Keratinocyte (primary cell): Measurements from ENCODE around the gene FIGN.

Source experiments
- EZH2 ChIP-seq: IDR thresholded peaks from one replicate; pipeline ENCODE4 v1.6.1; 2012; ENCODE audit warnings: inconsistent platforms, mild to moderate bottlenecking, low read length, moderate library complexity
- TF ChIP-seq, protein P1 (sequence below), 3 experiments: IDR thresholded peaks in 1 of 3; conservative IDR thresholded peaks in 1 of 3; optimal IDR thresholded peaks in 1 of 3; 2 replicates in 2 of 3; 3 replicates in 1 of 3; pipeline versions ENCODE3 to v1.5.1; 2011; ENCODE audit warnings: low read length in 3 of 3, mild to moderate bottlenecking in 3 of 3, moderate library complexity in 2 of 3, control low read depth in 1 of 3, inconsistent platforms in 1 of 3; ENCODE audit not compliant: insufficient read depth in 2 of 3; ENCODE audit errors: extremely low read depth in 1 of 3

DNA sequence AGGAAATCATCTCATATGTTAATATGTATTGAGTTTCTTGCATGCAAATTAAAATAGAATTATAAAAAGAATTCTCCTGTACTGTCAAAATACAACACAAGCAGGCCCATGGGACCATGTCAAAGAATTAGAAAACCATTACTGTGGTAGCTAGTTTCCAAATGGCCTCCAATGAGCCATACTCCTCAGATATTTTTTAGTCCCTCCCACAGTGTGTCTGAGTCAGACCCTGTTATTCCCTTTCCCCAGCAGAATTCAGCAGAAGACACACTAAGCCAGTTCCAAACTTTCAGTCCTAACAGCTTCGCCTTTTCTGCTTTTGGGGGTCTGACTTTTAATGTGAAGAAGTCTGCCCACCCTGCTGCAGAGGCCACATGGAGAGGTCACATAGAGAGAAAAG lies 86.7 kb downstream of the FIGN start:
- TF ChIP-seq, protein P1, sequence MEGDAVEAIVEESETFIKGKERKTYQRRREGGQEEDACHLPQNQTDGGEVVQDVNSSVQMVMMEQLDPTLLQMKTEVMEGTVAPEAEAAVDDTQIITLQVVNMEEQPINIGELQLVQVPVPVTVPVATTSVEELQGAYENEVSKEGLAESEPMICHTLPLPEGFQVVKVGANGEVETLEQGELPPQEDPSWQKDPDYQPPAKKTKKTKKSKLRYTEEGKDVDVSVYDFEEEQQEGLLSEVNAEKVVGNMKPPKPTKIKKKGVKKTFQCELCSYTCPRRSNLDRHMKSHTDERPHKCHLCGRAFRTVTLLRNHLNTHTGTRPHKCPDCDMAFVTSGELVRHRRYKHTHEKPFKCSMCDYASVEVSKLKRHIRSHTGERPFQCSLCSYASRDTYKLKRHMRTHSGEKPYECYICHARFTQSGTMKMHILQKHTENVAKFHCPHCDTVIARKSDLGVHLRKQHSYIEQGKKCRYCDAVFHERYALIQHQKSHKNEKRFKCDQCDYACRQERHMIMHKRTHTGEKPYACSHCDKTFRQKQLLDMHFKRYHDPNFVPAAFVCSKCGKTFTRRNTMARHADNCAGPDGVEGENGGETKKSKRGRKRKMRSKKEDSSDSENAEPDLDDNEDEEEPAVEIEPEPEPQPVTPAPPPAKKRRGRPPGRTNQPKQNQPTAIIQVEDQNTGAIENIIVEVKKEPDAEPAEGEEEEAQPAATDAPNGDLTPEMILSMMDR (optimal IDR thresholded peaks at IDR 0.05 in 1 of 3, IDR thresholded peaks at IDR 0.05 in 1 of 3, conservative IDR thresholded peaks at IDR 0.05 in 1 of 3; ENCODE audit: extremely low read depth in 1 of 3, insufficient read depth in 2 of 3, low read length in 3 of 3), result no peak
- no peak for TF ChIP-seq EZH2
